Naive thymus-derived CD4-positive, alpha-beta T cell (primary cell): ENCODE data around the gene STIP1. TPM values are rescaled to one million over a fixed set of nuclear protein-coding genes. Genes with fewer than 3 reads are reported as not detected.

Experiments used
- ATAC-seq: fragments of 150-1000 bp; cut with Tn5 transposase; 2 replicates; pipeline ENCODE4 v1.10.0; 2021; ENCODE audit warnings: mild to moderate bottlenecking, moderate library complexity
- CTCF ChIA-PET: fragments of 350-600 bp; sonication (Branson Sonifier 250); formaldehyde crosslinking; loops from one replicate; lab custom pipeline; 2021; ENCODE audit warnings: antibody characterized with exemption; lab: Charles Lee
- POLR2A ChIA-PET: fragments of 350-600 bp; sonication (Branson Sonifier 250); formaldehyde crosslinking; loops from one replicate; lab custom pipeline; 2021; ENCODE audit warnings: antibody characterized with exemption, inconsistent platforms; lab: Charles Lee
- DNase-seq, 9 donors: peaks; one replicate each; pipeline versions ENCODE4 v3.0.0 to v3.0.0-alpha.2; 2020 to 2022; ENCODE audit warnings: mixed read lengths in 1 of 9
- H3K27ac ChIP-seq: one replicate; pipeline ENCODE4 v1.7.0; 2013; ENCODE audit warnings: mild to moderate bottlenecking, low read depth, low read length, moderate library complexity
- H3K27me3 ChIP-seq, 2 donors: one replicate each; pipeline ENCODE4 v1.7.0; 2013; ENCODE audit warnings: low read length in 2 of 2, mild to moderate bottlenecking in 2 of 2, moderate library complexity in 2 of 2; ENCODE audit not compliant: control insufficient read depth in 2 of 2, insufficient read depth in 2 of 2
- H3K36me3 ChIP-seq, 3 experiments: 1 replicate in 2 of 3; 2 replicates in 1 of 3; pipeline ENCODE4 v1.7.0; 2013; ENCODE audit warnings: low read length in 3 of 3, mild to moderate bottlenecking in 3 of 3, moderate library complexity in 1 of 3; ENCODE audit not compliant: insufficient read depth in 3 of 3, control insufficient read depth in 2 of 3
- H3K4me1 ChIP-seq, 2 donors: one replicate each; pipeline ENCODE4 v1.7.0; 2013; ENCODE audit warnings: low read length in 2 of 2, mild to moderate bottlenecking in 2 of 2, moderate library complexity in 1 of 2; ENCODE audit not compliant: control insufficient read depth in 2 of 2, insufficient read depth in 2 of 2
- H3K4me3 ChIP-seq: 2 replicates; pipeline ENCODE4 v1.7.0; 2013; ENCODE audit warnings: mild to moderate bottlenecking, low read length
- H3K9me3 ChIP-seq, 3 experiments: 1 replicate in 2 of 3; 2 replicates in 1 of 3; pipeline ENCODE4 v1.7.0; 2013; ENCODE audit warnings: low read length in 3 of 3; ENCODE audit not compliant: control insufficient read depth in 2 of 3
- H3K27ac Mint-ChIP-seq, 9 donors: one replicate each; pipeline ENCODE4 v1.8.0; 2020 to 2022; ENCODE audit warnings: mixed read lengths in 9 of 9, mild to moderate bottlenecking in 8 of 9, moderate library complexity in 5 of 9, inconsistent platforms in 2 of 9
- H3K27me3 Mint-ChIP-seq, 5 donors: one replicate each; pipeline ENCODE4 v1.8.0; 2021 to 2022; ENCODE audit warnings: mixed read lengths in 5 of 5, mild to moderate bottlenecking in 1 of 5
- H3K36me3 Mint-ChIP-seq, 5 donors: one replicate each; pipeline ENCODE4 v1.8.0; 2020 to 2022; ENCODE audit warnings: mixed read lengths in 5 of 5, mild to moderate bottlenecking in 3 of 5, inconsistent platforms in 1 of 5
- H3K4me1 Mint-ChIP-seq, 7 donors: one replicate each; pipeline ENCODE4 v1.8.0; 2020 to 2022; ENCODE audit warnings: mixed read lengths in 7 of 7, mild to moderate bottlenecking in 3 of 7, inconsistent platforms in 1 of 7
- H3K4me3 Mint-ChIP-seq, 10 donors: one replicate each; pipeline ENCODE4 v1.8.0; 2020 to 2022; ENCODE audit warnings: mild to moderate bottlenecking in 10 of 10, mixed read lengths in 10 of 10, moderate library complexity in 6 of 10, inconsistent platforms in 2 of 10
- H3K9me3 Mint-ChIP-seq, 11 donors: one replicate each; pipeline ENCODE4 v1.8.0; 2020 to 2022; ENCODE audit warnings: mixed read lengths in 11 of 11, mild to moderate bottlenecking in 4 of 11, inconsistent platforms in 1 of 11, moderate library complexity in 1 of 11
- intact Hi-C, 2 donors: fragments of 100-400 bp; cut with micrococcal nuclease; formaldehyde crosslinking; loops; one replicate each; pipeline ENCODE4 v1.15.1; 2023
- polyA plus RNA-seq, 2 donors: library from polyadenylated mRNA; unstranded; fragments of 300-500 nt; fragmentation: Illumina TruSeq; gene quantifications; one replicate each; pipeline ENCODE4 v1.2.3, GENCODE V29; 2021
- total RNA-seq, 6 experiments: library from RNA in 5 of 6; stranded (reverse) in 5 of 6; gene quantifications; 1 replicate in 5 of 6; 2 replicates in 1 of 6; pipeline ENCODE4 v1.2.3 and lab custom pipeline; 2021 to 2026

STIP1 gene
- total and polyA plus RNA-seq, 7 experiments from 2014 or later = 45.1 to 243 (median 88.8) TPM

GRCh38 chr11:64186492-64187165 is 658 bp downstream of the STIP1 start:
- Mint-ChIP-seq H3K36me3 (peaks cover 0 to 6% (median 4%) of the 10 kb centered on the region in 5 donors), H3K27ac (peak overlapping the region in 1 of 9 donors; percentile 89), H3K27me3 (peaks cover 0 to 6% (median 0%) of the 10 kb centered on the region in 5 donors), H3K9me3 (no peaks in the 10 kb centered on the region), H3K4me1 (peaks cover 19 to 53% (median 41%) of the 10 kb centered on the region in 7 donors), H3K4me3 (no peak overlapping the region)
- Histone ChIP-seq H3K9me3 (no peaks in the 10 kb centered on the region), H3K27ac (no peak overlapping the region), H3K4me1 (peaks cover 11 to 24% of the 10 kb centered on the region in 2 donors), H3K27me3 (no peaks in the 10 kb centered on the region), H3K4me3 (no peak overlapping the region), H3K36me3 (peaks cover 0 to 4% (median 0%) of the 10 kb centered on the region in 3 experiments)
- ChIA-PET POLR2A (interaction anchor here (0.9 to 5.8 kb wide), 13 partner anchors 9 to 118 kb away, joined by 3 to 63 read pairs (median 5); partner anchors contain the start of genes FERMT3, MACROD1 and NUDT22), CTCF (interaction anchor here (0.9 to 6.0 kb wide), 4 partner anchors 8 to 118 kb away, joined by 3 to 37 read pairs (median 4); partner anchors contain the start of gene FERMT3)
- ATAC-seq = no peak
- DNase-seq = peak in 7 of 9 donors; percentile 17 to 53 (median 22)
- intact Hi-C loops = loop anchor here (1.0 to 2.0 kb wide), 7 partner anchors 18 to 592 kb away; partner anchors contain the start of genes FERMT3 (in 1 of the 2), FKBP2 (in 1 of the 2), GPR137 (in 1 of the 2) and NUDT22 (in 1 of the 2)

- H3K4me3 ChIP-seq = no peak overlapping the region
- no peak for DNase-seq
- no peak overlapping the region for H3K27ac ChIP-seq
- H3K27ac Mint-ChIP-seq = peak overlapping the region in 3 of 9 donors; percentile 24 to 56 (median 47)
- ChIA-PET CTCF (interaction anchor here (0.6 to 1.9 kb wide), 2 partner anchors 12 to 31 kb away, joined by 3 to 6 read pairs; no protein-coding TSS in a partner anchor), POLR2A (interaction anchor here (0.6 kb wide), 1 partner anchor 96 kb away, joined by 3 read pairs; no protein-coding TSS in a partner anchor)
- no peaks in the 10 kb centered on the region for H3K27me3 Mint-ChIP-seq
- H3K27me3 ChIP-seq = no peaks in the 10 kb centered on the region
- no peak overlapping the region for H3K4me3 Mint-ChIP-seq
- H3K36me3 ChIP-seq = peaks cover 26 to 51% (median 32%) of the 10 kb centered on the region in 3 experiments
- H3K4me1 Mint-ChIP-seq = peaks cover 0 to 36% (median 28%) of the 10 kb centered on the region in 7 donors
- peaks cover 5 to 34% (median 22%) of the 10 kb centered on the region in 5 donors for H3K36me3 Mint-ChIP-seq
- no peak for ATAC-seq
- no peaks in the 10 kb centered on the region for H3K9me3 ChIP-seq
- peaks cover 6 to 17% of the 10 kb centered on the region in 2 donors for H3K4me1 ChIP-seq
- no peaks in the 10 kb centered on the region for H3K9me3 Mint-ChIP-seq
- intact Hi-C loops = no loop called here
These were observed 6.5 kb downstream of the STIP1 start for GRCh38 chr11:64192434-64192833.

GRCh38 chr11:64196626-64197025 is 10.7 kb downstream of the STIP1 start:
- Histone ChIP-seq H3K9me3 (no peaks in the 10 kb centered on the region), H3K4me1 (no peaks in the 10 kb centered on the region), H3K4me3 (no peak overlapping the region), H3K27me3 (no peaks in the 10 kb centered on the region), H3K27ac (no peak overlapping the region), H3K36me3 (peaks cover 28 to 90% (median 32%) of the 10 kb centered on the region in 3 experiments)
- peaks cover 5 to 48% (median 23%) of the 10 kb centered on the region in 5 donors for H3K36me3 Mint-ChIP-seq
- H3K27ac Mint-ChIP-seq = peak overlapping the region in 6 of 9 donors; percentile 8 to 59 (median 23)
- H3K4me1 Mint-ChIP-seq = peaks cover 0 to 26% (median 12%) of the 10 kb centered on the region in 7 donors
- ATAC-seq (no peak), DNase-seq (no peak)
- intact Hi-C loops = no loop called here
- no peaks in the 10 kb centered on the region for H3K9me3 Mint-ChIP-seq
- no peaks in the 10 kb centered on the region for H3K27me3 Mint-ChIP-seq
- ChIA-PET POLR2A (interaction anchor here (0.6 to 1.2 kb wide), 2 partner anchors 10 to 27 kb away, joined by 4 to 5 read pairs; partner anchors contain the start of gene FERMT3), CTCF (no interaction called here)
- no peak overlapping the region for H3K4me3 Mint-ChIP-seq

GRCh38 chr11:64198511-64198910 is 12.5 kb downstream of the STIP1 start:
- POLR2A ChIA-PET = interaction anchor here (1.1 kb wide), 1 partner anchor 105 kb away, joined by 3 read pairs; no protein-coding TSS in a partner anchor
- DNase-seq (no peak), ATAC-seq (no peak)
- Mint-ChIP-seq H3K36me3 (peaks cover 5 to 59% (median 31%) of the 10 kb centered on the region in 5 donors), H3K27ac (peak overlapping the region in 1 of 9 donors; percentile 14), H3K4me1 (peaks cover 0 to 26% (median 3%) of the 10 kb centered on the region in 7 donors), H3K27me3 (no peaks in the 10 kb centered on the region), H3K4me3 (no peak overlapping the region), H3K9me3 (no peaks in the 10 kb centered on the region)
- no peaks in the 10 kb centered on the region for H3K4me1 ChIP-seq
- H3K4me3 ChIP-seq = no peak overlapping the region
- CTCF ChIA-PET = no interaction called here
- H3K27ac ChIP-seq = no peak overlapping the region
- no peaks in the 10 kb centered on the region for H3K27me3 ChIP-seq
- intact Hi-C loops = no loop called here
- peaks cover 28 to 95% (median 31%) of the 10 kb centered on the region in 3 experiments for H3K36me3 ChIP-seq
- H3K9me3 ChIP-seq = no peaks in the 10 kb centered on the region

- no peaks in the 10 kb centered on the region for H3K27me3 Mint-ChIP-seq
- Histone ChIP-seq H3K27ac (no peak overlapping the region), H3K27me3 (no peaks in the 10 kb centered on the region), H3K36me3 (peaks cover 9 to 73% (median 19%) of the 10 kb centered on the region in 3 experiments), H3K4me1 (peaks cover 17 to 21% of the 10 kb centered on the region in 2 donors), H3K9me3 (no peaks in the 10 kb centered on the region), H3K4me3 (no peak overlapping the region)
- H3K9me3 Mint-ChIP-seq = no peaks in the 10 kb centered on the region
- no peak for ATAC-seq
- intact Hi-C loops = no loop called here
- no peak for DNase-seq
- peaks cover 15 to 44% (median 23%) of the 10 kb centered on the region in 7 donors for H3K4me1 Mint-ChIP-seq
- H3K36me3 Mint-ChIP-seq = peaks cover 5 to 45% (median 24%) of the 10 kb centered on the region in 5 donors
- ChIA-PET CTCF (interaction anchor here (0.7 to 2.1 kb wide), 3 partner anchors 12 to 67 kb away, joined by 3 to 5 read pairs (median 3); no protein-coding TSS in a partner anchor), POLR2A (interaction anchor here (1.0 to 1.2 kb wide), 3 partner anchors 48 to 102 kb away, joined by 3 to 7 read pairs (median 4); no protein-coding TSS in a partner anchor)
- H3K27ac Mint-ChIP-seq = peak overlapping the region in 2 of 9 donors; percentile 14 to 43
- no peak overlapping the region for H3K4me3 Mint-ChIP-seq
These were observed 15.6 kb downstream of the STIP1 start for GRCh38 chr11:64201543-64201942.

- no peaks in the 10 kb centered on the region for H3K9me3 Mint-ChIP-seq
- H3K4me1 ChIP-seq = peaks cover 18 to 23% of the 10 kb centered on the region in 2 donors
- intact Hi-C loops = no loop called here
These were observed 17.0 kb downstream of the STIP1 start for GRCh38 chr11:64202992-64203391.

More at GRCh38 chr11:64202992-64203391, 17.0 kb downstream of the STIP1 start:
- no peak overlapping the region for H3K4me3 Mint-ChIP-seq
- H3K4me1 Mint-ChIP-seq = peaks cover 15 to 39% (median 28%) of the 10 kb centered on the region in 7 donors
- H3K27me3 ChIP-seq = no peaks in the 10 kb centered on the region
- H3K27ac ChIP-seq = no peak overlapping the region
- ChIA-PET POLR2A (interaction anchor here (0.7 to 11.2 kb wide), 5 partner anchors 16 to 42 kb away, joined by 3 to 220 read pairs (median 4); partner anchors contain the start of genes FKBP2, NUDT22, STIP1 and TRPT1), CTCF (interaction anchor here (1.5 to 7.4 kb wide), 4 partner anchors 22 to 100 kb away, joined by 3 to 165 read pairs (median 66); partner anchors contain the start of genes CATSPERZ, ESRRA, NUDT22 and TRPT1)
- H3K36me3 Mint-ChIP-seq = peaks cover 0 to 45% (median 15%) of the 10 kb centered on the region in 5 donors
- H3K36me3 ChIP-seq = peaks cover 0 to 67% (median 8%) of the 10 kb centered on the region in 3 experiments
- no peak overlapping the region for H3K27ac Mint-ChIP-seq
- H3K4me3 ChIP-seq = no peak overlapping the region
- no peak for ATAC-seq
- no peaks in the 10 kb centered on the region for H3K9me3 ChIP-seq
- DNase-seq = no peak
- no peaks in the 10 kb centered on the region for H3K27me3 Mint-ChIP-seq
